Measurements from ENCODE around the gene ANKRD33B. TPM values are rescaled to one million over a fixed set of nuclear protein-coding genes. Genes with fewer than 3 reads are reported as not detected.

Gene ANKRD33B
- total and polyA plus RNA-seq, 2 of the 8 experiments (the other 6 are each of a cell fraction or from before 2014, with no cell fraction given) = 6.9 to 20.6 TPM

DNA sequence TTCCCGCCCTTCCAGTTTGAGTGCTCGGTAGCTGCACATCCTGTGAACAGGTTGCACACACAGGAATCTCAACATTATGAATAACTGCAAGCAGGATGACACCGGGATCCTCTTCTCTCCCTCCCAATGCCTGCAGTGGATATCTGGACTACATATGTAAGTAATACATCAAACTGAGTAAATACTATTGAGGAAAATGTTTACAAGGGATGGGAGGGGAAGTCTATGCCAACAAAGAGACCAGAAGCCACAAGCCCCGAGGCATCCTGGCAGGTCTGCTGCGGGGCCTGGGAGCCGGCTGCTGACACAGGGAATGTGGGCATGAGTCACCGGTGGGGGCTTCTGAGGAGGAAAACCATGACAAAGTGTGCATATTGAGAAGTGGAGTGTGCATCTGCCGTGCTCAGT lies 8.6 kb upstream of the ANKRD33B start:
- 0 out of 2 replicates have a peak overlapping the region, but pooled peaks have one; percentile 2 for H2BK15ac ChIP-seq (ENCODE audit: low read length)
- H3K9ac ChIP-seq (replicated peaks in 1 of 4; ENCODE audit: extremely low read depth in 1 of 4, low read depth in 3 of 4, low read length in 3 of 4) = no peak overlapping the region
- no peak for TF ChIP-seq TEAD4 (IDR thresholded peaks at IDR 0.05; ENCODE audit: low read depth, low read length)
- no peak for TF ChIP-seq SP2 (IDR thresholded peaks at IDR 0.05; ENCODE audit: low read length)
- no peak for TF ChIP-seq HDAC6 (IDR thresholded peaks at IDR 0.05; ENCODE audit: low read depth, low read length)
- TF ChIP-seq TCF12 (IDR thresholded peaks at IDR 0.05; ENCODE audit: low read depth, low read length) = no peak
- TF ChIP-seq FOSL1 (IDR thresholded peaks at IDR 0.05; ENCODE audit: insufficient read depth, low read depth, low read length) = no peak
- TF ChIP-seq RAD21 (IDR thresholded peaks at IDR 0.05 in 1 of 2, conservative IDR thresholded peaks at IDR 0.05 in 1 of 2; ENCODE audit: low read depth in 2 of 2, low read length in 2 of 2) = no peak
- no peak for TF ChIP-seq CBX5 (IDR thresholded peaks at IDR 0.05; ENCODE audit: low read depth, low read length)
- DNase-seq (ENCODE audit: low read depth in 1 of 2, low spot score in 2 of 2) = no peak
- H2BK120ac ChIP-seq (replicated peaks; ENCODE audit: low read depth, low read length) = no peak overlapping the region
- H3K79me1 ChIP-seq (ENCODE audit: low read depth, low read length) = no peaks in the 10 kb centered on the region
- no peaks in the 10 kb centered on the region for H3K23me2 ChIP-seq (ENCODE audit: low read depth, low read length)
- no peak overlapping the region for H3K14ac ChIP-seq (ENCODE audit: insufficient read length)
- CTCF ChIA-PET (ENCODE audit: partially characterized antibody) = interaction anchor here (1.5 kb wide), 1 partner anchor 72 kb away, joined by 6 read pairs; no protein-coding TSS in a partner anchor
- no peaks in the 10 kb centered on the region for H3K79me2 ChIP-seq (ENCODE audit: control insufficient read depth in 1 of 2, insufficient read depth in 2 of 2, low read length in 2 of 2)
- H4K91ac ChIP-seq (replicated peaks; ENCODE audit: insufficient read length, low read length) = no peak overlapping the region
- no peak overlapping the region for H2AFZ ChIP-seq (ENCODE audit: low read length)
- H2BK12ac ChIP-seq (ENCODE audit: low read depth, low read length) = no peak overlapping the region
- H3K4ac ChIP-seq (replicated peaks; ENCODE audit: insufficient read length, low read depth, low read length) = no peak overlapping the region
- no peak overlapping the region for H3K4me3 ChIP-seq (ENCODE audit: extremely low read depth in 1 of 4, insufficient read depth in 2 of 4, low read depth in 3 of 4, low read length in 4 of 4)
- no peak overlapping the region for H2BK20ac ChIP-seq (ENCODE audit: low read length)
- 83% methylated on average over 8 of the region's 8 CpGs; no CpG with 5 or more reads in 1 of the 2 experiments for WGBS, 2 experiments (ENCODE audit: extremely low coverage in 1 of 2, insufficient coverage in 1 of 2, insufficient read length in 1 of 2, insufficient replicate concordance in 2 of 2, low coverage in 1 of 2, low lambda C conversion rate in 2 of 2, missing lambda C conversion rate in 1 of 2)
- H3K4me1 ChIP-seq (replicated peaks in 1 of 4; ENCODE audit: control insufficient read depth in 3 of 4, insufficient read depth in 4 of 4, low read length in 3 of 4) = peaks cover 8 to 18% (median 9%) of the 10 kb centered on the region in 4 experiments
- H3K18ac ChIP-seq (ENCODE audit: extremely low read depth, low read length) = no peak overlapping the region
- H4K5ac ChIP-seq (ENCODE audit: insufficient read length, low read depth, low read length) = no peak overlapping the region
- H3K27ac ChIP-seq (ENCODE audit: low read depth, low read length) = no peak overlapping the region
- no peak overlapping the region for H4K8ac ChIP-seq (ENCODE audit: extremely low read depth, insufficient read depth, low read length)
- no peak overlapping the region for H3K23ac ChIP-seq (ENCODE audit: insufficient read length)
- no peaks in the 10 kb centered on the region for H3K36me3 ChIP-seq (ENCODE audit: control insufficient read depth in 2 of 4, insufficient read depth in 4 of 4, low read length in 3 of 4)
- H3K4me2 ChIP-seq (ENCODE audit: insufficient read depth in 1 of 2, low read depth in 2 of 2, low read length in 2 of 2) = no peak overlapping the region
- no peaks in the 10 kb centered on the region for H4K20me1 ChIP-seq (replicated peaks in 1 of 2; ENCODE audit: control insufficient read depth in 1 of 2, insufficient read depth in 2 of 2, low read length in 2 of 2)
- peaks cover 0 to 3% (median 0%) of the 10 kb centered on the region in 4 experiments; a peak in 1 of 7 replicates for H3K27me3 ChIP-seq (replicated peaks in 1 of 4; ENCODE audit: control insufficient read depth in 3 of 4, extremely low read depth in 1 of 4, insufficient read depth in 3 of 4, low read length in 3 of 4)
- H3K56ac ChIP-seq (replicated peaks; ENCODE audit: insufficient read length, low read depth, low read length) = no peak overlapping the region
- H3K9me3 ChIP-seq (ENCODE audit: insufficient read depth in 2 of 2, low read depth in 1 of 2, low read length in 1 of 2) = no peaks in the 10 kb centered on the region
- no peak overlapping the region for H2BK5ac ChIP-seq (ENCODE audit: low read depth, low read length)
- no peak overlapping the region for H2AK5ac ChIP-seq (ENCODE audit: low read depth, low read length)
- POLR2A ChIA-PET (ENCODE audit: partially characterized antibody) = no interaction called here
- FAIRE-seq = no peak
